Fibroblast of skin of abdomen (primary cell): ENCODE results near the gene ZFAND2B.
"Not testable (repeated sequence)": the region's sequence is repeated elsewhere in the genome, so short reads cannot be mapped to it uniquely, and the experiment has no call there.

ENCODE experiments used
- DNase-seq: peaks from one replicate; pipeline ENCODE4 v3.0.0-alpha.2; 2013

The ZFAND2B gene

DNA sequence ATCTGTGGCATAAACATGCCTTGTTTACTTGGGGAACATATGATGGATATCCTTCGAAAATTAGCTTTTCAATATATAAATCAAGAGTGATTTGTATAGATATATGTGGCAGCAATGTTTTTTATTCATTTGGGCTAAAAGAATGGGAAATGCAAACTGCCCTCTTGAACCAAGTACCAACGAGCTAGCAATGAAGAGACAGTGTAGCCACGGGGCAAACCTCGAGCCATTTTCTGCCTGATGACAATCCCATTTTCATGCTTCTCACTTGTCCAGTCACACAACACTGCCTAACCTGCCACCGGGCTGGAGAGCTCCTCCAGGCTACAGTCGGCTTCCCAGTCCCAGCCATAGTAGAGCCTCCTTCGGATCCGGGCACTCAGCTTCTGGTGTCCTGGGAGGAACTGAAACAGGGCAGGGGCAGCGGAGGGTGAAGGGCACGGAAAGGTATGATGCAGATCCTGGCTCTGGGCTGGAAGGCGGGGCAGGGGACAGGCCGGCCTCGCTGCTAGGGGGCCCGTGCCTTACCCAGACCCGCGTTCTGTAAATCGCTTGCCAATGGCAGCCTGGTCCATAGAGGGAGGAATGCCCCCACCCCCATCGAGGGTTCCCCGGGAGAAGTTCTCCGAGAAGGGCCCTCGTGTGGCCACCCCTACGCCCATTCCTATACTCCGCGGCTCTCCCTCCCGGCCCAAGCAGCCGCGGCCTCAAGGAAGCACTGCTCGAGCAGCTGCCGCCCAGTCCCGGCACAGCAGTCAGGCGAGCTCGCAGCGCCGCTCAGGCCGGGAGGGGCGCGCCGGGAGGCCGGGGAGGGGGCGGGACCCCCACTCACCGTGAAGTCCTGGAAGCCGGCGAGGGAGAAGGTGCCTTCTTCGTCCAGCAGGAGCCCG lies 30.4 kb upstream of the ZFAND2B start:
- peak; percentile 31 for DNase-seq

DNA sequence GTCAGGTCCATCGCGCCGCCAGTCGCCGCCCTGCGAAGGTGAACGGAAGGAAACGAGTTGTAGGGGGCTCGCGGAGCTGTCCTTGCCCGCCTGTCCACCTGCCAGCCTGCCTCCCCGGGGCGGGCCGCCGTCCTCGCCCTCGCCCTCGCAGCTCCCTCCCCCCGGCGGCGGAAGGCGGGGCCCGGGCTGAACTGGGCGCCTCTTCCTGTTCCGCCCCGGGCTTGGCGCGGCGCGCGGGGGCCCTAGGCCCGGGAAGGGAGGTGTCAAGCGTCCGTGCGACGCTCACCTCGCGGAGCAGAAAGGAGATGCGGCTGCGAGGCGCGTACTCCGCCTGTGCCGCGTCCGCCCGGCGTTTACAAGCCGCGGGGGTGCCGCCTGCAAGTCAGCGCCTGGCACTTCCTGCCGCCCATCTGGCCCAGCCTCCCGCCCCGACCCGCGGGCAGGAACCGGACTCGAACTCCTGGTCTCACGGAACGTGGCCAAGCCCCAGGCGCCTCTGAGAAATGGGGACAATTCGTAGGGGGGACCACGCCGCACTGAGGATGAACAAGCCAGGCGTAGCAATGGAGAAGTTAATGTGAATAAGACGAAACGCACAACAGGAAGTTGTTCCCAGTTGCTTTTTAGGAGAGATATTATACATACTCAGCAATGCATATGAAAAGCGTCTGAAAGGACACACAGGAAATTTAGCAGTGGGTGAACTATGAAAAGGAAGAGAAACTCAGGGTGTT lies 29.6 kb upstream of the ZFAND2B start, which contains the start of gene CNPPD1:
Gene CNPPD1 (minus strand): TSS at position 108 of the 734 bp plus-strand sequence. CDS start 97 bp downstream, at position 11.
- peak; percentile 77 for DNase-seq

GRCh38 chr2:219177552-219178376 lies 28.8 kb upstream of the ZFAND2B start, which contains the start of gene RETREG2:
Gene RETREG2, plus strand, starts transcription at chr2:219178275. Its CDS starts 78 bp downstream, at chr2:219178353.
- peak; percentile 87 for DNase-seq

DNA sequence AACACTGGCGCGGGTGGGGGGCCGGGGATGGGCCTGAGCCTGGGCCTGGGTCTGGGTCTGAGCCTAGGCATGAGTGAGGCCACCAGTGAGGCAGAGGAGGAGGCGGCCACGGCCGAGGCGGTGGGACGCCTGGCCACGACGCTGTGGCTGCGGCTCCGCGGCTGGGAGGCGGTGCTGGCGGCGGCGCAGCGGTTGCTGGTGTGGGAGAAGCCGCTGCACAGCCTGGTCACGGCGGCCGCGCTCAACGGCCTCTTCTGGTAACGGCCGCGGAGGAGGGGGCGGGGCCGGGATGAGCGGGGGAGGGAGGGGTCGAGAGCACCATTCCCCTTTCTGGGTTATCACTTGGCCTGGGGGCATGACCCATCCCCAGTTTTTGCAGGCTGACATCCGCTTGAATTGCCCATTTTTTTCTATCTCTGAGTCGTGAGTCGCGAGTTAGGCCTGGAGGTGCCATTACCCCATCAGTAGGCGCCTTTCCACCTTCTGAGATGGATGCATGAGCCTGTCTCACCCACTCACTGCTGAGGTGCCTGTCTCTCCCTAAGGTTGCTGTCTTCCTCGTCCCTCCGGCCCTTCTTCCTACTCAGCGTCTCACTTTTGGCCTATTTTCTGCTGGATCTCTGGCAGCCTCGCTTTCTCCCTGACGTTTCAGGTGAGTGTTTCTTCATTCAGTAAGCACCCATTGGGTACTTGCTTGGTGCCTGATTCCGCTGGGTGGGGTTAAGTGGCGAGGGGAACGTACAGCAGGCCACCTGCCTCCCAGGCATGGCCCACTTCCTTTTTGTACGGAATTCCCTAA lies 28.0 kb upstream of the ZFAND2B start:
- DNase-seq, result no peak

- no peak for DNase-seq
These were observed 26.7 kb upstream of the ZFAND2B start for GRCh38 chr2:219179601-219180465.

GRCh38 chr2:219180961-219181360 lies 25.6 kb upstream of the ZFAND2B start:
- no peak for DNase-seq

GRCh38 chr2:219181531-219181930 lies 25.1 kb upstream of the ZFAND2B start:
- DNase-seq, result no peak

DNA sequence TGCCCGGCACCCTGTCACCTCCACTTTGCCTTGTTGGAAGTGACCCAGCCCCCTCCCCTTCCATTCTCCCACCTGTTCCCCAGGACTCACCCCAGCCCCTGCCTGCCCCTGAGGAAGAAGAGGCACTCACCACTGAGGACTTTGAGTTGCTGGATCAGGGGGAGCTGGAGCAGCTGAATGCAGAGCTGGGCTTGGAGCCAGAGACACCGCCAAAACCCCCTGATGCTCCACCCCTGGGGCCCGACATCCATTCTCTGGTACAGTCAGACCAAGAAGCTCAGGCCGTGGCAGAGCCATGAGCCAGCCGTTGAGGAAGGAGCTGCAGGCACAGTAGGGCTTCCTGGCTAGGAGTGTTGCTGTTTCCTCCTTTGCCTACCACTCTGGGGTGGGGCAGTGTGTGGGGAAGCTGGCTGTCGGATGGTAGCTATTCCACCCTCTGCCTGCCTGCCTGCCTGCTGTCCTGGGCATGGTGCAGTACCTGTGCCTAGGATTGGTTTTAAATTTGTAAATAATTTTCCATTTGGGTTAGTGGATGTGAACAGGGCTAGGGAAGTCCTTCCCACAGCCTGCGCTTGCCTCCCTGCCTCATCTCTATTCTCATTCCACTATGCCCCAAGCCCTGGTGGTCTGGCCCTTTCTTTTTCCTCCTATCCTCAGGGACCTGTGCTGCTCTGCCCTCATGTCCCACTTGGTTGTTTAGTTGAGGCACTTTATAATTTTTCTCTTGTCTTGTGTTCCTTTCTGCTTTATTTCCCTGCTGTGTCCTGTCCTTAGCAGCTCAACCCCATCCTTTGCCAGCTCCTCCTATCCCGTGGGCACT lies 24.0 kb upstream of the ZFAND2B start:
- no peak for DNase-seq

DNA sequence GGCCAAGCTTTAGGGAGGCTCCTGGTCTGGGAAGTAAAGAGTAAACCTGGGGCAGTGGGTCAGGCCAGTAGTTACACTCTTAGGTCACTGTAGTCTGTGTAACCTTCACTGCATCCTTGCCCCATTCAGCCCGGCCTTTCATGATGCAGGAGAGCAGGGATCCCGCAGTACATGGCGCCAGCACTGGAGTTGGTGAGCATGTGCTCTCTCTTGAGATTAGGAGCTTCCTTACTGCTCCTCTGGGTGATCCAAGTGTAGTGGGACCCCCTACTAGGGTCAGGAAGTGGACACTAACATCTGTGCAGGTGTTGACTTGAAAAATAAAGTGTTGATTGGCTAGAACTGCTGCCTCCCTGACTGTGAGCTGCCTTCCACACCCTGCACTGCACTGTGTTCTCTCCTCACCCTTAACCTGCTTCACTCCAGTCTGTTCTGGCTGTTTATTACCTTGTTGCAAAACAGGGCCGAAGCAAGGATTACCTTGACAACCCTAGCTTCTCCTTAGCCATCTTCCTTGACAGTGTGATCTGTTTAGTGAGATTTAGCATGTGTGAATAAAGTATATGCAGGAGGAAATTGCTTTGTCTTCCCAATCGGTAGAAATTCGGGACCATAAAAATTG lies 23.3 kb upstream of the ZFAND2B start:
- no peak for DNase-seq

GRCh38 chr2:219184121-219184520 lies 22.5 kb upstream of the ZFAND2B start:
- DNase-seq, result no peak

GRCh38 chr2:219186754-219187456 lies 19.7 kb upstream of the ZFAND2B start:
- DNase-seq, result no peak

DNA sequence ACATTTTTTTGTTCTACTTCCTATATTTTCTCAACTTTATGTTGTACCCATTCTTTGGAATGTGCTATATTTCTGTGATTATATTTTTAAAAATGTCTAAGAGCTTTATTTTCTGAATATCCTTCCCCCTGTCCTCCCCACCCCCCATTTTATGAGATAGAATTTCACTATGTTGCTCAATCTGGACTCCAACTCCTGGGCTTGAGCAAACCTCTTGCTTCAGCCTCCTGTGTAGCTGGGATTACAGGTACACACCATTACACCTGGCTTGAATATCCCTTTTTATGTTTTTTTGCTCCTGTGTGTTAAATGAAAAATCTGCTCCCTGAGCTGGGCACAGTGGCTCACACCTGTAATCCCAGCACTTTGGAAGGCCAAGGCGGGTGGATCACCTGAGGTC lies 9.2 kb upstream of the ZFAND2B start:
- DNase-seq, result no peak

GRCh38 chr2:219198974-219199373 lies 7.6 kb upstream of the ZFAND2B start:
- no peak for DNase-seq

- DNase-seq, result no peak
These were observed 6.9 kb upstream of the ZFAND2B start for GRCh38 chr2:219199470-219200211.

GRCh38 chr2:219200502-219201326 lies 5.9 kb upstream of the ZFAND2B start:
- not testable (repeated sequence) for DNase-seq

DNA sequence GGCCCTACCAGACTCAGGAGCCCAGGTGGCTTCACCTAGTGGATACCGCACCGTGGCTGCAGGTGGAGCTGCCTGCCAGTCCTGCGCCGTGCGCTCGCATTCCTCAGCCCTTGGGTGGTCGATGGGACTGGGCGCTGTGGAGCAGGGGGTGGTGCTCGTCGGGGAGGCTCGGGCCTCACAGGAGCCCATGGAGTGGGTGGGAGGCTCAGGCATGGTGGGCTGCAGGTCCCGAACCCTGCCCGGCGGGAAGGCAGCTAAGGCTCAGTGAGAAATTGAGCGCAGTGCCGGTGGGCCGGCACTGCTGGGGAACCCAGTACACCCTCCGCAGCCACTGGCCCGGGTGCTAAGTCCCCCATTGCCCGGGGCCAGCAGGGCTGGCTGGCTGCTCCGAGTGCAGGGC lies 5.3 kb upstream of the ZFAND2B start:
- DNase-seq, result not testable (repeated sequence)
